H1 (cell line): ENCODE measurements around the gene TMPRSS3. TPM values are rescaled to one million over a fixed set of nuclear protein-coding genes. Genes with fewer than 3 reads are reported as not detected.

Source experiments
- CTCF ChIA-PET: fragments of 300-600 bp; sonication (Branson Sonifier 250); formaldehyde crosslinking; loops from one replicate; lab custom pipeline; 2021; ENCODE audit not compliant: partially characterized antibody; lab: Charles Lee
- POLR2A ChIA-PET: fragments of 300-600 bp; sonication (Branson Sonifier 250); formaldehyde crosslinking; loops from one replicate; lab custom pipeline; 2021; ENCODE audit warnings: inconsistent platforms; ENCODE audit not compliant: partially characterized antibody; lab: Charles Lee
- DNase-seq, 2 experiments: peaks; one replicate each; pipeline versions ENCODE4 v3.0.0 to v3.0.0-alpha.2; 2010 to 2022; ENCODE audit warnings: low spot score in 2 of 2, low read depth in 1 of 2, mixed read lengths in 1 of 2
- FAIRE-seq: peaks from 2 replicates; lab custom pipeline; 2011; peaks lifted over from hg19 to GRCh38; lab: Jason Lieb, UNC
- H2AFZ ChIP-seq: 2 replicates; pipeline ENCODE4 v1.8.1; 2012; ENCODE audit warnings: low read length, inconsistent platforms
- H2AK5ac ChIP-seq: 2 replicates; pipeline ENCODE4 v1.6.1; 2013; ENCODE audit warnings: low read depth, low read length
- H2BK120ac ChIP-seq: replicated peaks from 2 replicates; pipeline ENCODE3; 2013; ENCODE audit warnings: low read depth, low read length, inconsistent platforms
- H2BK12ac ChIP-seq: 2 replicates; pipeline ENCODE4 v1.6.1; 2013; ENCODE audit warnings: low read depth, low read length
- H2BK15ac ChIP-seq: 2 replicates; pipeline ENCODE4 v1.6.1; 2013; ENCODE audit warnings: low read length
- H2BK20ac ChIP-seq: 2 replicates; pipeline ENCODE4 v1.6.1; 2013; ENCODE audit warnings: low read length
- H2BK5ac ChIP-seq: 2 replicates; pipeline ENCODE4 v1.6.1; 2013; ENCODE audit warnings: low read depth, low read length
- H3K14ac ChIP-seq: 2 replicates; pipeline ENCODE4 v1.6.1; 2013; ENCODE audit warnings: inconsistent platforms; ENCODE audit not compliant: insufficient read length
- H3K18ac ChIP-seq: 2 replicates; pipeline ENCODE4 v1.6.1; 2013; ENCODE audit warnings: low read length; ENCODE audit errors: extremely low read depth
- H3K23ac ChIP-seq: 2 replicates; pipeline ENCODE4 v1.6.1; 2013; ENCODE audit warnings: inconsistent platforms; ENCODE audit not compliant: insufficient read length
- H3K23me2 ChIP-seq: 2 replicates; pipeline ENCODE4 v1.6.1; 2013; ENCODE audit warnings: low read depth, low read length
- H3K27ac ChIP-seq: 2 replicates; pipeline ENCODE4 v1.6.1; 2011; ENCODE audit warnings: low read depth, low read length, inconsistent platforms
- H3K27me3 ChIP-seq, 4 experiments: replicated peaks in 1 of 4; 1 replicate in 1 of 4; 2 replicates in 3 of 4; pipeline versions ENCODE4 v1.6.1 to v1.8.1; 2011 to 2013; ENCODE audit warnings: low read length in 3 of 4, mild to moderate bottlenecking in 3 of 4, inconsistent platforms in 2 of 4, mixed read lengths in 2 of 4, moderate library complexity in 1 of 4; ENCODE audit not compliant: control insufficient read depth in 3 of 4, insufficient read depth in 3 of 4; ENCODE audit errors: extremely low read depth in 1 of 4
- H3K36me3 ChIP-seq, 4 experiments: 2 replicates each; pipeline versions ENCODE4 v1.6.1 to v1.8.1; 2011 to 2013; ENCODE audit warnings: mild to moderate bottlenecking in 4 of 4, low read length in 3 of 4, moderate library complexity in 2 of 4, control low read depth in 1 of 4, inconsistent platforms in 1 of 4; ENCODE audit not compliant: insufficient read depth in 4 of 4, control insufficient read depth in 2 of 4
- H3K4ac ChIP-seq: replicated peaks from 2 replicates; pipeline ENCODE3; 2013; ENCODE audit warnings: low read length, low read depth, mixed read lengths, inconsistent platforms; ENCODE audit not compliant: insufficient read length
- H3K4me1 ChIP-seq, 4 experiments: replicated peaks in 1 of 4; 1 replicate in 1 of 4; 2 replicates in 3 of 4; pipeline versions ENCODE4 v1.6.1 to v1.8.1; 2011 to 2013; ENCODE audit warnings: low read length in 3 of 4, inconsistent platforms in 2 of 4, mixed read lengths in 1 of 4; ENCODE audit not compliant: insufficient read depth in 4 of 4, control insufficient read depth in 3 of 4
- H3K4me2 ChIP-seq, 2 experiments: 2 replicates each; pipeline versions ENCODE4 v1.6.1 to v1.8.1; 2011 to 2013; ENCODE audit warnings: low read depth in 2 of 2, low read length in 2 of 2, control low read depth in 1 of 2, inconsistent platforms in 1 of 2, mild to moderate bottlenecking in 1 of 2; ENCODE audit not compliant: insufficient read depth in 1 of 2
- H3K4me3 ChIP-seq, 4 experiments: fragments of 200-600, 300-600 bp in 1 of 4; sonication (generic), shearing (Covaris generic), sonication (Bioruptor Twin) in 1 of 4; 2 replicates each; pipeline versions ENCODE4 v1.5.1 to v1.8.1; 2011 to 2016; ENCODE audit warnings: low read length in 4 of 4, low read depth in 3 of 4, control low read depth in 2 of 4, inconsistent platforms in 2 of 4, mild to moderate bottlenecking in 2 of 4, mixed read lengths in 1 of 4, moderate library complexity in 1 of 4; ENCODE audit not compliant: insufficient read depth in 2 of 4; ENCODE audit errors: extremely low read depth in 1 of 4
- H3K56ac ChIP-seq: replicated peaks from 2 replicates; pipeline ENCODE3; 2013; ENCODE audit warnings: low read depth, mild to moderate bottlenecking, mixed read lengths, low read length, inconsistent platforms; ENCODE audit not compliant: insufficient read length
- H3K79me1 ChIP-seq: 2 replicates; pipeline ENCODE4 v1.6.1; 2013; ENCODE audit warnings: low read depth, low read length, control low read depth
- H3K79me2 ChIP-seq, 2 experiments: 2 replicates each; pipeline versions ENCODE4 v1.6.1 to v1.8.1; 2012 to 2013; ENCODE audit warnings: low read length in 2 of 2, mild to moderate bottlenecking in 2 of 2, inconsistent platforms in 1 of 2; ENCODE audit not compliant: insufficient read depth in 2 of 2, control insufficient read depth in 1 of 2
- H3K9ac ChIP-seq, 4 experiments: replicated peaks in 1 of 4; 1 replicate in 1 of 4; 2 replicates in 3 of 4; pipeline versions ENCODE4 v1.6.1 to v1.8.1; 2011 to 2013; ENCODE audit warnings: low read depth in 3 of 4, low read length in 3 of 4, control low read depth in 2 of 4, mild to moderate bottlenecking in 2 of 4, moderate library complexity in 2 of 4, inconsistent platforms in 1 of 4; ENCODE audit errors: extremely low read depth in 1 of 4
- H3K9me3 ChIP-seq, 2 experiments: 2 replicates each; pipeline versions ENCODE4 v1.6.1 to v1.8.1; 2012 to 2013; ENCODE audit warnings: mild to moderate bottlenecking in 2 of 2, moderate library complexity in 2 of 2, control low read depth in 1 of 2, inconsistent platforms in 1 of 2, low read depth in 1 of 2, low read length in 1 of 2, mixed read lengths in 1 of 2; ENCODE audit not compliant: insufficient read depth in 2 of 2
- H4K20me1 ChIP-seq, 2 experiments: replicated peaks in 1 of 2; 2 replicates each; pipeline versions ENCODE3 to v1.8.1; 2011 to 2013; ENCODE audit warnings: inconsistent platforms in 2 of 2, low read length in 2 of 2, mild to moderate bottlenecking in 1 of 2; ENCODE audit not compliant: insufficient read depth in 2 of 2, control insufficient read depth in 1 of 2
- H4K5ac ChIP-seq: 2 replicates; pipeline ENCODE4 v1.6.1; 2013; ENCODE audit warnings: low read length, low read depth, mixed read lengths, inconsistent platforms; ENCODE audit not compliant: insufficient read length
- H4K8ac ChIP-seq: 2 replicates; pipeline ENCODE4 v1.8.0; 2013; ENCODE audit warnings: mild to moderate bottlenecking, moderate library complexity, low read length, inconsistent platforms; ENCODE audit not compliant: insufficient read depth; ENCODE audit errors: extremely low read depth
- H4K91ac ChIP-seq: replicated peaks from 2 replicates; pipeline ENCODE3; 2013; ENCODE audit warnings: low read length, mixed read lengths, inconsistent platforms; ENCODE audit not compliant: insufficient read length
- ATF2 ChIP-seq: IDR thresholded peaks from 2 replicates; pipeline ENCODE4 v1.6.1; 2012; ENCODE audit warnings: low read length, inconsistent platforms
- ATF3 ChIP-seq: IDR thresholded peaks from 2 replicates; pipeline ENCODE4 v1.6.1; 2011; ENCODE audit warnings: low read depth, mild to moderate bottlenecking, low read length; ENCODE audit not compliant: insufficient read depth
- CBX8 ChIP-seq: fragments of 300-800, 300-1000 bp; sonication (generic); IDR thresholded peaks from 2 replicates; pipeline ENCODE4 v1.7.1; 2016; ENCODE audit warnings: low read depth, low read length, borderline replicate concordance
- CHD2 ChIP-seq: IDR thresholded peaks from 2 replicates; pipeline ENCODE4 v1.6.1; 2012; ENCODE audit warnings: low read length, improper control_type of control experiment
- CREB1 ChIP-seq: IDR thresholded peaks from 2 replicates; pipeline ENCODE4 v1.6.1; 2012; ENCODE audit warnings: inconsistent platforms
- EGR1 ChIP-seq: IDR thresholded peaks from 2 replicates; pipeline ENCODE4 v1.6.1; 2011; ENCODE audit warnings: low read depth, low read length, borderline replicate concordance
- JUN ChIP-seq: IDR thresholded peaks from 2 replicates; pipeline ENCODE4 v1.6.1; 2011; ENCODE audit warnings: low read depth, mild to moderate bottlenecking, improper control_type of control experiment, low read length
- MAFK ChIP-seq: IDR thresholded peaks from 2 replicates; pipeline ENCODE4 v1.6.1; 2012; ENCODE audit warnings: low read depth, mild to moderate bottlenecking, improper control_type of control experiment, low read length
- NANOG ChIP-seq: IDR thresholded peaks from 2 replicates; pipeline ENCODE4 v1.6.1; 2011; ENCODE audit warnings: low read length, low read depth, mild to moderate bottlenecking, inconsistent platforms; ENCODE audit not compliant: insufficient read depth, poor library complexity, severe bottlenecking
- RFX5 ChIP-seq: IDR thresholded peaks from 2 replicates; pipeline ENCODE4 v1.6.1; 2011; ENCODE audit warnings: low read depth, low read length, improper control_type of control experiment, borderline replicate concordance
- RXRA ChIP-seq: IDR thresholded peaks from 2 replicates; pipeline ENCODE4 v1.6.1; 2011; ENCODE audit warnings: low read depth, mild to moderate bottlenecking, low read length, moderate library complexity; ENCODE audit not compliant: insufficient read depth
- SP1 ChIP-seq: IDR thresholded peaks from 2 replicates; pipeline ENCODE4 v1.6.1; 2011; ENCODE audit warnings: low read depth, low read length
- ZNF274 ChIP-seq: IDR thresholded peaks from 2 replicates; pipeline ENCODE4 v1.7.0; 2012; ENCODE audit warnings: low read length, borderline replicate concordance; ENCODE audit errors: extremely low read depth
- WGBS, 2 experiments: shearing (Covaris generic) in 1 of 2; methylation state at CpG; one replicate each; pipeline versions ENCODE4 v1.1.6 to v1.1.7; 2013 to 2015; ENCODE audit warnings: low lambda C conversion rate in 2 of 2, mixed read lengths in 2 of 2, inconsistent platforms in 1 of 2, low coverage in 1 of 2, missing lambda C conversion rate in 1 of 2; ENCODE audit not compliant: insufficient replicate concordance in 2 of 2, insufficient coverage in 1 of 2, insufficient read length in 1 of 2; ENCODE audit errors: extremely low coverage in 1 of 2, missing lambda C conversion rate in 1 of 2; 5-methylcytosine and 5-hydroxymethylcytosine counted together
- polyA plus RNA-seq, 7 experiments: library from polyadenylated mRNA; depleted of rRNA in 3 of 7; stranded (reverse) in 5 of 7; unstranded in 2 of 7; fragments of >200 nt in 5 of 7; fragments of 200-250 nt in 2 of 7; gene quantifications; 1 replicate in 5 of 7; 2 replicates in 1 of 7; 4 replicates in 1 of 7; pipeline versions ENCODE4 v1.2.1 to v1.2.3, GENCODE V29; 2011 to 2013; ENCODE audit warnings: missing spikeins in 2 of 7, mixed read lengths in 2 of 7
- total RNA-seq: library from RNA; stranded (reverse); fragmentation: NEBNext Ultra II Directional; extraction: Animal tissue kit (Norgen Biotek cat#: 25700); gene quantifications from 2 replicates; pipeline ENCODE4 v1.2.1, GENCODE V29; 2021

TMPRSS3 gene
- total and polyA plus RNA-seq, 2 of the 8 experiments (the other 6 are each of a cell fraction or from before 2014, with no cell fraction given), result 0.38 TPM; not detected in 1

GRCh38 chr21:42441963-42442362, 46.1 kb upstream of the TMPRSS3 start:
- H4K8ac ChIP-seq, result no peak overlapping the region
- no peaks in the 10 kb centered on the region for H3K9me3 ChIP-seq
- H3K27ac ChIP-seq, result no peak overlapping the region
- H2BK15ac ChIP-seq, result 0 out of 2 replicates have a peak overlapping the region, but pooled peaks have one; percentile 8
- H4K20me1 ChIP-seq, result peaks cover 0 to 7% of the 10 kb centered on the region in 2 experiments
- no peaks in the 10 kb centered on the region for H3K27me3 ChIP-seq
- no peaks in the 10 kb centered on the region for H3K79me1 ChIP-seq
- no peak overlapping the region for H3K18ac ChIP-seq
- ChIA-PET CTCF (interaction anchor here (1.4 to 1.6 kb wide), 4 partner anchors 30 to 183 kb away, joined by 4 to 7 read pairs (median 5); no protein-coding TSS in a partner anchor), POLR2A (no interaction called here)
- H3K4me1 ChIP-seq, result no peaks in the 10 kb centered on the region
- H2AFZ ChIP-seq, result no peak overlapping the region
- peaks cover 6% of the 10 kb centered on the region; the same call in 1 of the 2 replicates for H3K23me2 ChIP-seq
- no peak overlapping the region for H3K56ac ChIP-seq
- H2AK5ac ChIP-seq, result no peak overlapping the region
- H2BK20ac ChIP-seq, result no peak overlapping the region
- no peak overlapping the region for H4K91ac ChIP-seq
- 81% methylated on average over 6 of the region's 6 CpGs; no CpG with 5 or more reads in 1 of the 2 experiments for WGBS, 2 experiments
- no peak overlapping the region for H2BK12ac ChIP-seq
- H3K79me2 ChIP-seq, result no peaks in the 10 kb centered on the region
- no peak overlapping the region for H3K4me3 ChIP-seq
- FAIRE-seq (no peak), DNase-seq (no peak)
- no peak overlapping the region for H4K5ac ChIP-seq
- no peak overlapping the region for H3K4ac ChIP-seq
- no peak overlapping the region for H3K14ac ChIP-seq
- H2BK5ac ChIP-seq, result no peak overlapping the region
- no peaks in the 10 kb centered on the region for H3K36me3 ChIP-seq
- H2BK120ac ChIP-seq, result no peak overlapping the region
- no peak overlapping the region for H3K4me2 ChIP-seq
- H3K9ac ChIP-seq, result no peak overlapping the region
- H3K23ac ChIP-seq, result no peak overlapping the region
- TF ChIP-seq CHD2 (no peak), CBX8 (no peak), ATF3 (no peak), RXRA (no peak), SP1 (no peak), RFX5 (no peak), MAFK (no peak), ZNF274 (no peak), NANOG (no peak), JUN (no peak), ATF2 (no peak), CREB1 (no peak), EGR1 (no peak)
